Thyroid gland (tissue), 4 donors: Measurements from ENCODE around the gene ATF7IP. TPM values are rescaled to one million over a fixed set of nuclear protein-coding genes. Genes with fewer than 3 reads are reported as not detected.

Source experiments
- DNase-seq, 2 donors: peaks; one replicate each; pipeline ENCODE4 v3.0.0-alpha.2; 2019
- H3K27ac ChIP-seq, 3 donors: fragments of 200-600 bp; sonication (generic); 1 replicate in 2 of 3; 2 replicates in 1 of 3; pipeline ENCODE4 v1.5.1; 2016 to 2019; ENCODE audit warnings: mild to moderate bottlenecking in 1 of 3, moderate library complexity in 1 of 3
- H3K27me3 ChIP-seq: fragments of 200-600 bp; sonication (generic); one replicate; pipeline ENCODE4 v1.5.1; 2019
- H3K36me3 ChIP-seq, 2 donors: fragments of 200-600 bp; sonication (generic); one replicate each; pipeline ENCODE4 v1.5.1; 2016 to 2019
- H3K4me1 ChIP-seq, 2 donors: fragments of 200-600 bp; sonication (generic); one replicate each; pipeline ENCODE4 v1.5.1; 2017 to 2019
- H3K4me3 ChIP-seq, 3 donors: fragments of 200-600 bp; sonication (generic); replicated peaks in 1 of 3; 1 replicate in 2 of 3; 2 replicates in 1 of 3; pipeline ENCODE4 v1.5.1; 2016; ENCODE audit warnings: mild to moderate bottlenecking in 1 of 3
- H3K9me3 ChIP-seq: fragments of 200-600 bp; sonication (generic); one replicate; pipeline ENCODE4 v1.5.1; 2017
- CTCF ChIP-seq, 6 experiments: fragments of 200-600 bp in 3 of 6; fragments of 450-650 bp in 3 of 6; sonication (generic) in 3 of 6; IDR thresholded peaks; one replicate each; pipeline ENCODE4 v1.5.1; 2016 to 2019; ENCODE audit warnings: antibody characterized with exemption in 6 of 6, mild to moderate bottlenecking in 2 of 6, inconsistent platforms in 1 of 6, moderate library complexity in 1 of 6
- POLR2A ChIP-seq, 2 donors: fragments of 450-650 bp; IDR thresholded peaks; one replicate each; pipeline ENCODE4 v1.6.1; 2017; ENCODE audit warnings: antibody characterized with exemption in 2 of 2, mild to moderate bottlenecking in 2 of 2, moderate library complexity in 1 of 2
- WGBS, 2 donors: methylation state at CpG; one replicate each; pipeline ENCODE4 v1.1.5; 2017; 5-methylcytosine and 5-hydroxymethylcytosine counted together
- intact Hi-C: fragments of 100-400 bp; cut with DNase I; formaldehyde crosslinking; loops from one replicate; pipeline ENCODE4 v1.15.1; 2023
- total RNA-seq, 4 donors: library from RNA; depleted of rRNA; stranded (reverse); fragments of >200 nt; gene quantifications; one replicate each; pipeline ENCODE4 v1.2.3, GENCODE V29; 2016

The ATF7IP gene
- total RNA-seq, 4 donors from 2014 or later = 64.4 to 87.2 (median 76.2) TPM

- Histone ChIP-seq H3K9me3 (no peaks in the 10 kb centered on the region), H3K36me3 (peaks cover 16 to 17% of the 10 kb centered on the region in 2 donors), H3K27ac (no peak overlapping the region), H3K4me3 (no peak overlapping the region), H3K27me3 (no peaks in the 10 kb centered on the region), H3K4me1 (no peaks in the 10 kb centered on the region)
- no peak for TF ChIP-seq POLR2A (IDR thresholded peaks at IDR 0.05)
- TF ChIP-seq CTCF (IDR thresholded peaks at IDR 0.05) = no peak
- intact Hi-C loops = no loop called here
- 100% methylated on average over 1 of the region's 1 CpG for WGBS, 2 donors
- no peak for DNase-seq
Measured at GRCh38 chr12:14471497-14471896, 106.0 kb downstream of the ATF7IP start.

GRCh38 chr12:14473707-14474287 lies 108.3 kb downstream of the ATF7IP start:
- 93 to 97% methylated on average over 4 of the region's 4 CpGs for WGBS, 2 donors
- no peaks in the 10 kb centered on the region for H3K27me3 ChIP-seq
- no peaks in the 10 kb centered on the region for H3K4me1 ChIP-seq
- intact Hi-C loops = no loop called here
- DNase-seq = no peak
- no peaks in the 10 kb centered on the region for H3K9me3 ChIP-seq
- H3K36me3 ChIP-seq = peaks cover 19% of the 10 kb centered on the region in 2 donors
- H3K4me3 ChIP-seq = no peak overlapping the region
- TF ChIP-seq CTCF (IDR thresholded peaks at IDR 0.05) (no peak), POLR2A (IDR thresholded peaks at IDR 0.05) (no peak)
- H3K27ac ChIP-seq = no peak overlapping the region

- Histone ChIP-seq H3K27ac (no peak overlapping the region), H3K36me3 (peaks cover 29 to 38% of the 10 kb centered on the region in 2 donors), H3K4me1 (no peaks in the 10 kb centered on the region), H3K9me3 (no peaks in the 10 kb centered on the region), H3K4me3 (no peak overlapping the region), H3K27me3 (no peaks in the 10 kb centered on the region)
- DNase-seq = no peak
- TF ChIP-seq CTCF (IDR thresholded peaks at IDR 0.05) (no peak), POLR2A (IDR thresholded peaks at IDR 0.05) (no peak)
- WGBS, 2 donors = 88 to 98% methylated on average over 1 of the region's 1 CpG
- intact Hi-C loops = no loop called here
Measured at GRCh38 chr12:14479004-14479403, 113.5 kb downstream of the ATF7IP start.

DNA sequence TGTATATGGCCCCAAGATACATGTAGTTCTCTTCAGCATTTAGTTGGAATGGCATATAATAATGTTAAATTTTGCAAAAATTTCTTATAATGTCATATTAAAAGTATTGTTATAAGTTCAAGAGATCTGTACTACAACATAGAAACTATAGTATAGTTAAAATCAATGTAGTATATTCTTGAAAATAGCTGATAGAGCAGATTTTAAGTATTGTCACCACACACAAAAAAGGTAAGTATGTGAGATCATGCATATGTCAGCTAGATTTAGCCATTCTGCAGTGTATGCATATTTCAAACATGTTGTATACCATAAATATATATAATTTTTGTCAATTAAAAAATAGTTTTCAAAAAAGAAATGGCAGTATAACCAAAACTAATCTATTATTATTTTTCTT lies 115.7 kb downstream of the ATF7IP start:
- no peak for DNase-seq
- Histone ChIP-seq H3K4me3 (no peak overlapping the region), H3K4me1 (no peaks in the 10 kb centered on the region), H3K27me3 (no peaks in the 10 kb centered on the region), H3K36me3 (peaks cover 40 to 44% of the 10 kb centered on the region in 2 donors), H3K9me3 (no peaks in the 10 kb centered on the region), H3K27ac (no peak overlapping the region)
- intact Hi-C loops = no loop called here
- TF ChIP-seq CTCF (IDR thresholded peaks at IDR 0.05) (no peak), POLR2A (IDR thresholded peaks at IDR 0.05) (no peak)

DNA sequence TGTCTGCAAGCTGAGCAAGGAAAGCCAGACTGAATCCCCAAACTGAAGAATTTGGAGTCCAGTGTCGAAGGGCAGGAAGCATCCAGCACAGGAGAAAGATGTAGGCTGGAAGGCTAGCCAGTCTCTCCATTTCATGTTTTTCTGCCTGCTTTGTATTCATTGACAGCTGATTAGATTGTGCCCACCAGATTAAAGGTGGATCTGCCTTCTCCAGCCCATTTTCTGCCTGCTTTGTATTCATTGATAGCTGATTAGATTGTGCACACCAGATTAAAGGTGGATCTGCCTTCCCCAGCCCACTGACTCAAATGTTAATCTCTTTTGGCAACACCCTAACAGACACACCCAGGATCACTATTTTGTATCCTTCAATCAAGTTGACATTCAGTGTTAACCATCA lies 116.9 kb downstream of the ATF7IP start:
- Histone ChIP-seq H3K4me3 (no peak overlapping the region), H3K27me3 (no peaks in the 10 kb centered on the region), H3K27ac (no peak overlapping the region), H3K9me3 (no peaks in the 10 kb centered on the region), H3K36me3 (peaks cover 44 to 45% of the 10 kb centered on the region in 2 donors), H3K4me1 (no peaks in the 10 kb centered on the region)
- TF ChIP-seq CTCF (IDR thresholded peaks at IDR 0.05) = no peak
- TF ChIP-seq POLR2A (IDR thresholded peaks at IDR 0.05) = no peak
- intact Hi-C loops = no loop called here
- 93 to 100% methylated on average over 1 of the region's 1 CpG for WGBS, 2 donors
- DNase-seq = no peak
